T-helper 2 cell treated with Interferon-gamma antibody and Interleukin-4, amounts not matched to agents 100 ng/mL and 5 ng/mL, for 36 hours (primary cell): ENCODE measurements around the gene LIMS1. TPM values are rescaled to one million over a fixed set of nuclear protein-coding genes. Genes with fewer than 3 reads are reported as not detected.
"Not testable (repeated sequence)": the region's sequence is repeated elsewhere in the genome, so short reads cannot be mapped to it uniquely, and the experiment has no call there.

ENCODE experiments used
- intact Hi-C: fragments of 100-400 bp; cut with micrococcal nuclease; formaldehyde crosslinking; loops from one replicate; pipeline ENCODE4 v1.15.1; 2023
- total RNA-seq: library from RNA; stranded (reverse); gene quantifications from 2 replicates; pipeline ENCODE4 v1.2.3, GENCODE V29; 2022

Gene LIMS1
- total RNA-seq, 1 donor from 2014 or later = 65.4 TPM

- intact Hi-C loops = not testable (repeated sequence)
Measured at GRCh38 chr2:108655270-108655669, 121.0 kb downstream of the LIMS1 start.

- intact Hi-C loops = not testable (repeated sequence)
Measured at GRCh38 chr2:108656282-108656681, 122.0 kb downstream of the LIMS1 start.

- intact Hi-C loops = not testable (repeated sequence)
Measured at GRCh38 chr2:108657517-108657916, 123.2 kb downstream of the LIMS1 start.

GRCh38 chr2:108658553-108658952 is 124.3 kb downstream of the LIMS1 start:
- intact Hi-C loops = not testable (repeated sequence)

- intact Hi-C loops = not testable (repeated sequence)
Measured at GRCh38 chr2:108661493-108661892, 127.2 kb downstream of the LIMS1 start.

- intact Hi-C loops = not testable (repeated sequence)
Measured at GRCh38 chr2:108662207-108662612, 127.9 kb downstream of the LIMS1 start.

- intact Hi-C loops = not testable (repeated sequence)
Measured at GRCh38 chr2:108663346-108663745, 129.1 kb downstream of the LIMS1 start.

- intact Hi-C loops = not testable (repeated sequence)
Measured at GRCh38 chr2:108664089-108664488, 129.8 kb downstream of the LIMS1 start.

GRCh38 chr2:108664979-108665378 is 130.7 kb downstream of the LIMS1 start:
- intact Hi-C loops = not testable (repeated sequence)

GRCh38 chr2:108665975-108666374 is 131.7 kb downstream of the LIMS1 start:
- intact Hi-C loops = not testable (repeated sequence)

GRCh38 chr2:108667140-108667539 is 132.9 kb downstream of the LIMS1 start:
- intact Hi-C loops = not testable (repeated sequence)

GRCh38 chr2:108670282-108670681 is 136.0 kb downstream of the LIMS1 start:
- intact Hi-C loops = not testable (repeated sequence)

GRCh38 chr2:108672200-108672805 is 138.0 kb downstream of the LIMS1 start:
- intact Hi-C loops = not testable (repeated sequence)

- intact Hi-C loops = not testable (repeated sequence)
Measured at GRCh38 chr2:108676522-108676921, 142.3 kb downstream of the LIMS1 start.

- intact Hi-C loops = not testable (repeated sequence)
Measured at GRCh38 chr2:108677239-108677744, 143.0 kb downstream of the LIMS1 start.

GRCh38 chr2:108678198-108678651 is 144.0 kb downstream of the LIMS1 start:
- intact Hi-C loops = not testable (repeated sequence)

- intact Hi-C loops = not testable (repeated sequence)
Measured at GRCh38 chr2:108680805-108681204, 146.5 kb downstream of the LIMS1 start.

GRCh38 chr2:108688818-108689756 is 154.8 kb downstream of the LIMS1 start:
- intact Hi-C loops = not testable (repeated sequence)

- intact Hi-C loops = not testable (repeated sequence)
Measured at GRCh38 chr2:108690001-108690400, 155.7 kb downstream of the LIMS1 start.

- intact Hi-C loops = no loop called here
Measured at GRCh38 chr2:108691447-108691846, 157.2 kb downstream of the LIMS1 start.

- intact Hi-C loops = no loop called here
Measured at GRCh38 chr2:108701208-108701607, 166.9 kb downstream of the LIMS1 start.

GRCh38 chr2:108701806-108702205 is 167.5 kb downstream of the LIMS1 start:
- intact Hi-C loops = no loop called here
